Left lobe of liver (tissue), 2 donors: ENCODE results near the gene FAT1. TPM values are rescaled to one million over a fixed set of nuclear protein-coding genes. Genes with fewer than 3 reads are reported as not detected.

ENCODE experiments used
- ATAC-seq: fragments of 200-7000 bp; cut with Tn5 transposase; one replicate; pipeline ENCODE4 v1.9.1; 2020; ENCODE audit warnings: mild to moderate bottlenecking, moderate library complexity
- DNase-seq: peaks from one replicate; pipeline ENCODE4 v3.0.0-alpha.2; 2020; ENCODE audit warnings: low spot score
- total RNA-seq: library from RNA; stranded (reverse); gene quantifications from one replicate; pipeline ENCODE4 v1.2.1, GENCODE V29; 2021
- donor health status: DM: no; HTN: no; CAD: no; lungs with moderate emphysema.
- donor health status: DM: no; HTN: yes; CAD: no.

Gene FAT1
- total RNA-seq, 1 donor from 2014 or later, result 33.4 TPM

DNA sequence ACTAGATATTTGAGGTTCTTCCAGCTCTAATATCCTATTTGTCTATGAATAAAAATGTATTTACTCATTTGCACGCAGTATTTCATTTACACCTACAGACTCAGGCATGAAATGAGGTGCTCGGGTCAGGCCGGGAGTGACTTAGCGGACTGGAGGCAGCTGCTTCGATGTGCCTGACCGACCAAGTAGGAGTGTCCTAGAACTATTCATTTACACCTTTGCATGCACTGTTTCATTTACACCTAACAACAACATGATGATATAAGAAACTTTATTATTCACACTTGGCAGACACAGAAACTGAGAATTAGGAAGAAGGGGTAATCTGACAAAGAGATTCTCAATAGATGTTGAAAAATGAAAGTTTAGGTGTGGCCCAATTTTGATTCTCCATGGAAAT, 28.7 kb upstream of the FAT1 start:
- DNase-seq (no peak), ATAC-seq (no peak)

DNA sequence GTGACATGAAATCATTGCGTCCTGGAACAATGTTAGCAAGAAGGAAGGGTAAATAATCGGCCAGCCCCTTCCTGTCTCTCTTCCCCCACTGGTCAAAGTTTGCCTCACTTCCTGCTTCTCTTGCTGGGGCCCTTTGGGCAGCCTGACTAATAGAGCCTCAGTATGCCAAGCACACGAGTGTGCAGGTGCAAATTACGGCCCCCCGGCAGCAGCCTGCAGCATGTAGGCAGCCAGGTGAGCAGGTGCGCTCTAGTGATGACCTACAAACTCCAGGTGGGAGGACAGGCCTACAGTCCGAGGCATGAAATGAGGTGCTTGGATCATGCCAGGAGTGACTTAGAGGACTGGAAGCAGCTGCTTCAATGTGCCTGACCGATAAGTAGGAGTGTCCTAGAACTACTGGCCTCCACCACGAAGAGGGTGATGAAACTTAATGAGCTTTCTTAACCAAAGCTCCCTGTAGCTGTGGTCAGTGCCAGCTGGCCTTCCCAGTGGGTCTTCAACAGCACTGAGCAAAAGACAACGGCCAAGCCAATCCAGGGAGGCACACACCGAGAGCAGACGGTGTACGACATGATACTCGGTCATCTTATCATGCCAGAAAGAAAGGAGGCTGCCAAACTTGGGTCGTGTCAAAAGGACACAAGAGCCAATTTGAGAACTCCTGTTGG, 26.1 kb upstream of the FAT1 start:
- ATAC-seq (no peak), DNase-seq (no peak)

DNA sequence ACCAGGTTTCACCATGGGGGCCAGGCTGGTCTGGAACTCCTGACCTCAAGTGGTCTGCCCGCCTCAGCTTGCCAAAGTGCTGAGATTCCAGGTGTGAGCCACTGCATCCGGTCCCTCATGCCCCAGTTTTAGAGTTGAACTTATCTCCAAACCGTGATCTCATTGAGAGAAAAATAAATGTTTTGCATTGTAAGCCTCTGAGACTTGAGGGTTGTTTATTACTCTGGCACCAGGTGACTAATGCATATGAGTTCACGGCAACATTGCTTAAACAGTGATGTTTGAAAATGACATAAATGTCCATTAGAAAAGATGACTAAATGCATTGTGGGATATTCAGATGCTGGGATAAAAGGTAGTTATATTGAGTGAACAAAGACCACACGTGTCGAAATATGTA, 22.9 kb upstream of the FAT1 start:
- no peak for DNase-seq
- no peak for ATAC-seq

DNA sequence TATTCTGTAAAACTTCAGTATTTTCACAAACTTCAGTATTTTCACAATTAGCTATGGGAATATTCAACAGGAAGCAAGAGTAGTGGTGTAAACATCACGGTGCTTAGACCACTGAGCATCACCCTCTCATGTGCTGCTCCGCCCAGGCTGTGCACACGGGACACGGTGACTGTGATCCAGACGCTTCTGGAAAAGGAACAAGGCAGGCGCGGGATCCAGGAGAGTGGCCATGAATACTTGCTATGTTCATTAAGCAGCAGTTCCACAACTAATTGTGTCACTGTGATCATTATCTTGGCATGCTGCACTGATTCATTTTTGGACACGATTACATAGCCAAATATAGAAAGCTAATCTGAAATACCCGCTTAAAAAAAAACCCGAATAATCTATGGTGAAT, 19.6 kb upstream of the FAT1 start:
- ATAC-seq, result no peak
- no peak for DNase-seq

DNA sequence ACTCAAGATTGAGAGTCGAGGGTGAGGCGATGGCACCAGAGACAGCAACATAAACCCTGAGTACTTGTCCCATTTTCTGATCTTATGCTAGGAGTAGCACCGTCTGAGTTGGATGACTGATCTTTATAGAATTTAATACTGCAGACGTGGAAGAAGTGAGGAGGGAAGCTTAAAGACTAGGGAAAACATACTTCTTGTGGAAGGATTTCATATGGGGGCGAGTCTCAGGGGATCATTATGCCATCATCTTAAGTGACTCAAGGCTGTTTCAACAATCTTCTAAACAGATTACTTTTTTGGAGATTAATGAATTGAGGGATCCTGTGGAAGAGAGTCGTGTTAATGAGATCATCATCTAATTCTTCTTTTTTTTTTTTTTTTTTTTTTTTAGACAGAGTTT, 17.2 kb upstream of the FAT1 start:
- ATAC-seq (no peak), DNase-seq (no peak)

DNA sequence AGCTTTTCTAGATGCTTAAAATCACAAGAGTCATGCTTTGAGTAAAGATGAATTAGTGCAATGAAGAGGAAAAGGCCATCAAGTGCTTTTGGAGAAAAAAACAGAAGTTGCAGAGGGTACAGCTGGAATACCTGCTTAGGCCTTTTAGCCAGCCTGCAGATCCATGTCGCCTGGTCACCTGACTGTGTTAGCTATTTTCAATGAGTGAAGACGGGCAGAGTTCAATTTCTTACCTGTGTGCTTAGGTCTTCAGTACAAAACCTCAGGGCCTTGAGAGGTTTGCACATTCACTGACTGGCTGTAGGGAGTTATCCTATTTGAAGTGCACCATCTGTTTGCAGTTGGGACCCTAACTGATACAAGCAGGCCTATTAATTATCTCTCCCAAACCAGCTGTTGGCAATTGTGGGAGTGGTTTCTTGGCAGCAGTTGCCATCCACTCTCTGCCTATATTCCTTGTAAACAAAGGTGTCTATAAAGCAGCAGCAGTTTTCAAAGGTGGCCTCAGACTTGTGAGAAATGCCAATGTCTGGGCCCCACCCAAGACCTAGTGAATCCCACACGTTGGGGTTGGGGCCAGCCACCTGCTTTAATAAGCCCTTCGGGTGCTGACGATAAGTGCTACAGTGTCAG, 16.3 kb upstream of the FAT1 start:
- DNase-seq, result no peak
- ATAC-seq, result no peak

DNA sequence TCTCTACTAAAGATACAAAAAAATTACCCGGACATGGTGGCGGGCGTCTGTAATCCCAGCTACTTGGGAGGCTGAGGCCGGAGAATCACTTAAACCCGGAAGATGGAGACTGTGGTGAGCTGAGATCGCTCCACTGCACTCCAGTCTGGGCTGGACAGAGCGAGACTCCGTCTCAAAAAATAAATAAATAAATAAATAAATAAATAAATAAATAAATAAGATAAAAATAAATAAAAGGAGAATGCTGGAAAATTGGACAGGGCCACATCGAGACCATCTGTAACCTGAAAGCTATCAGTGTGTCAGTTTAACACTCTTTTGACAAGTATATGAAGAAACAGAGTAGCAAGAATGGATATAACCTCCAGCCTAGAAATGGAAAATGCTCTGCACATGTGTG, 15.7 kb upstream of the FAT1 start:
- no peak for ATAC-seq
- DNase-seq, result no peak

DNA sequence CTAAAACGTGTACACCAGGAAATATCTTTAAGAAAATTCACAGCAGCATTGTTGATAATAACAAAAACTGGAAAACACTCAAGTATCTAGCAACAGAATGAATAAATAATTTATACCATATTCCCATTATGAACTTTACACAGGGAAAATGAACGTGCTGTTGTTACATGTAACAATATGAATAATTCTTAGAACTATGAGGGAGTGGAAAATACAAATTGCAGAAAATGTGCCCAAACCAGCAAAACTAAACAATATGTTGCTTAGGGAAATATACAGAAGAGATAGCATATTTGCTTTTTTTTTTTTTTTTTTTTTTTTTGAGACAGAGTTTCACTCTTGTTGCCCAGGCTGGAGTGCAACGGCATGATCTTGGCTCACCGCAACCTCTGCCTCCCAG, 14.8 kb upstream of the FAT1 start:
- no peak for ATAC-seq
- DNase-seq, result no peak

DNA sequence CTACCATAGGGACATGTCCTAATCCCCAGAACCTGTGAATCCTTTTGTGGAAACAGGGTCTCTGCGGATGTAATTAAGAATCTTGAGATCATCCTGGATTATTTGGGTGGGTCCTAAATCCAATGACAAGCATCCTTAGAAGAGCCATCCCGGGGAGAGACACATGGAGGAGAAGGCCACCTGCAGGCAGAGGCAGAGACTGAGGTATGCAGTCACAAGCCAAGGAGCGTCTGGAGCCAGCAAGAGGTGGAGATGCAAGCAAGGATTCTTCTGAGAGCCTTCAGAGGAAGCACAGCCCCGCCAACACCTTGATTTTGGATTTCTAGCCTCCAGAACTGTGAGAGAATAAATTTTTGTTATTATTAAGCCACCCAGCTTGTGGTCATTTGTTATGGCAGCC, 13.8 kb upstream of the FAT1 start:
- no peak for DNase-seq
- ATAC-seq, result no peak

DNA sequence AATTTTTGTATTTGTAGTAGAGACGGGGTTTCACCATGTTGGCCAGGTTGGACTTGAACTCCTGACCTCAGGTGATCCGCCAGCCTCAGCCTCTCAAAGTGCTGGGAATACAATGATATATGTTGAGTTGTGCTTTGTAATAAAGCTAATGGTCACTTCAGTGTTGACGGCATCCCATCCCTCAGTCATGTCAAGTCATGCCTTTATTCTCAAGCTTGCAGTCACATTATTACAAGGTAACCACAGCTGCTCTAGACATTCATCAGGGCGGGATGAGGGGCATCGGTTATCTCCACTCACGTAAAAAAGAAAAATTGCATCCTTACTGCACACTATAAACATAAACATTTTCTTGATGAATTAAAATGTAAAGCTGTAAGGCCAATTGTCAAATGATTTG, 12.8 kb upstream of the FAT1 start:
- ATAC-seq (no peak), DNase-seq (no peak)

DNA sequence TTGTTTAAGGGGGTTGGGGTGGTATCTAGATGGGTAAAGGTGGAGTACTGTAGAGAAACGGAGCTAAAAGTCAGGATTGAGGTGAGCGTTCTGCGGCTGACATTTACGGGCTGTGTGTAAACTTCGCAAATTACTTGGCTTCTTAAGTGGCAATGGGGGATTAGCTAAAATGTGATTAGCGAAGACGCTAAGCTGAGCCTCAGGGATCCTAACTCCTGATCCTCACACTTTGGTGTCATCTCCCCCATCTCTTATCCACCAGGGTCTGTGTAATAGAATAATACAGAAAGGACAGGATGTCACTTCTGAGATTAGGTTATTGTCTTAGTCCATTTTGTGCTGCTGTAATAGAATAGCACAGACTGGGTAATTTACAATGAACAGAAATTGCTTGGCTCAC, 10.6 kb upstream of the FAT1 start:
- ATAC-seq, result no peak
- DNase-seq, result no peak

DNA sequence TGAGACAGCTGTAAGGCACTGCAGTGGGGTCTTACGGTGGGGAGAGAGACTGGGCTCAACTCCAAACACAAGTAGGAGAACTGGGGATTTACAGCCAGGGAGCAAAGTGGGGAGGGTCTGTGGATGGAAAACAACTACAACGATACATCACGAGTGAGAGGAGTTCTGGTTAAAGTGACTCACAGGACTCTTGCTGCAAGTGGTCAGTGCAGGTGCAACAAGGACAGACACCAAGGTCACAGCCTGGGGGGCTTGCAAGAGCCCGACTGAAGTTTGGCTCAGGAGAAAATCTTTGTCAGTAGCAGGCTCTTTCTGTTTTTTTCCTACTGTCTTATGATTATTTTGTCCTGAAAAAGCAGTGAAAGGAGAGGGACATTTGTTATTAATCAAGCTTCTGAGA, 10.1 kb upstream of the FAT1 start:
- ATAC-seq, result no peak

DNA sequence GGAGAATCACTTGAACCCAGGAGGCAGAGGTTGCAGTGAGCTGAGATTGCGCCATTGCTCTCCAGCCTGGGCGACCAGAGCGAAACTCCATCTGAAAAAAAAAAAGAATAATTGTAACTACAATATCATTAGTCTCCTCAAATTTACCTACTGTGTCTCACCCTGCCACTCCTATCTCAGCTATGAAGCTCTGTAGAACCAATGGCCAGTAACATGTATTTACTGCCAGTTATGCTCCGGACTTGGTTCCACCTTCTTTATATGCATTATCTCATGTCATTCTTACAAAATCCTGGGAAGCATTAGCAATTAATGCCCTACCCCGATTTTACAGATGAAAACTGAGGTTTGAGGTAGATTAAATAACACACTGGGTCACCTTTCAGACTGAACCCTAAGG, 7.0 kb upstream of the FAT1 start:
- DNase-seq, result no peak
- no peak for ATAC-seq

More for the DNA sequence above, 10.1 kb upstream of the FAT1 start:
- DNase-seq, result no peak

DNA sequence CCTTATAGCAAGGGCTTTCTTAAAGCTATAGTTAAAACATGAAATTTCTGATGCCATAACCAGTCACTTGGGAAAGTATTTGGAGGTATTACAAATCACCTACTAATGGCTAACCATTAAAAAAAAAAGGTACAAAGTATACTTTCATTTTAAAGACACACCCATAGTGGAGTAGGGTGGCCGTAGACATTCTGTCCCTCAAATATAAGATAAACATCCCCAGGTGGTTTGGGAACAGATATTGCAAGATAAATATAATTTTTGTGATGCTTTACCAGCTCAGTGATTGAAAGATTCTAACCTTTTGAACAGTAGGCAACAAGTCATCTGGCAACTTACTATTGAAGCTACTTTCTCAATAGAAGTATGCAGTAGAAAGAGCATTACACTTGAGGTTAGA, 6.2 kb upstream of the FAT1 start:
- ATAC-seq (no peak), DNase-seq (no peak)

DNA sequence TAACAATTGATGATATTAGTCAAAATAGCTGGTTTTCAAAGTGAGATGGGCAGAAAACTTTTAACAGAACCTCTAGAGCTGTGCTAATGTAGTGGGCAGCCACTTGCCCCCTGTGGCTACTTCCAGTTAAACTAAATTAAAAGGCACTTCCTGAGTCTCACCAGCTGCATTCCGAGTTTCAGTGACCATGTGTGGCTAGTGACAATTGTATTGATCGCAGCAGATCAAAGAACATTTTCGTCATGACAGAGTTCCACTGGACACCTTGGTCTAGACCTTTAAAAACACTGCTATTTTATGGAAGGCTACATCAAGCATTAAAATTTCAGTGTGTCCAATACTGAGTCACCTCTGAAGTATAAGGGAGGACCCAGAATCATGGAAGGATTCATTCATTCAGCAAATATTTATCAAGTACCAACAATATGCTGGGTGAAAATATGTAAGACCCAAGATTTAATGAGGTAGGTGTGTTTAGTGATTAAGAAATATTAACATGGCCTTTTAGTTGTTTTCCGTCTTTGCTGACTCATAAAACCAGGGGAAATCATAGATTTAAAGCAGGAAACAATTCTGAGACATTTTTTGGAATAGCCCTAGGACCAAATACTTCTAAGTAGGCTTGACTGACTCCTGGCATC, 5.1 kb upstream of the FAT1 start:
- ATAC-seq, result no peak

DNA sequence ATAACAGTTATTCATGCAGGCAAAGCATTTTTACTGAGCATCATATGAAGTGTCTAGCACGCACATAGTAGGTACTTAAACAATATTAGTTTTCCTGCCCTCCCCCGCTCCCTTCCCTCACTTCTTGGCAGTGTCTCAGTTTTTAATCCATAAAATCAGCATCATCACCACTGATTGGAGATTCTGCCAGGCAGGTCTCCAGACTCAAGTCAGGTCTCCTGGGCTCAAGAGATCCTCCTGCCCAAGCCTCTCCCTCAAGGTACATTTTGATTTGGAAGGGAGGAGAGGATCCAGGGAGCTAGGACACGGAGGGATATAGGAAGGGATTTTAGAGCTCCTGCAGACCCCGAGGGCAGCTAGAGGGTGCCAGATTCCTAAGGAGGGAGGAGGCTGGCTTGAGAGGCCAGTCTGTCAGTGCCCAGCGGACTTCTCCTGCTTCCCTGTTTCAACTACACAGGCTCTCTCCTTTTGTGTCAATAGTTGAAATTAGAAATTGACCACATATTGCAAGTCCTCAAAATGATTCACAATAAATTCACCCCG, 4.4 kb upstream of the FAT1 start:
- no peak for DNase-seq

More for the DNA sequence above, 5.1 kb upstream of the FAT1 start:
- DNase-seq, result no peak

DNA sequence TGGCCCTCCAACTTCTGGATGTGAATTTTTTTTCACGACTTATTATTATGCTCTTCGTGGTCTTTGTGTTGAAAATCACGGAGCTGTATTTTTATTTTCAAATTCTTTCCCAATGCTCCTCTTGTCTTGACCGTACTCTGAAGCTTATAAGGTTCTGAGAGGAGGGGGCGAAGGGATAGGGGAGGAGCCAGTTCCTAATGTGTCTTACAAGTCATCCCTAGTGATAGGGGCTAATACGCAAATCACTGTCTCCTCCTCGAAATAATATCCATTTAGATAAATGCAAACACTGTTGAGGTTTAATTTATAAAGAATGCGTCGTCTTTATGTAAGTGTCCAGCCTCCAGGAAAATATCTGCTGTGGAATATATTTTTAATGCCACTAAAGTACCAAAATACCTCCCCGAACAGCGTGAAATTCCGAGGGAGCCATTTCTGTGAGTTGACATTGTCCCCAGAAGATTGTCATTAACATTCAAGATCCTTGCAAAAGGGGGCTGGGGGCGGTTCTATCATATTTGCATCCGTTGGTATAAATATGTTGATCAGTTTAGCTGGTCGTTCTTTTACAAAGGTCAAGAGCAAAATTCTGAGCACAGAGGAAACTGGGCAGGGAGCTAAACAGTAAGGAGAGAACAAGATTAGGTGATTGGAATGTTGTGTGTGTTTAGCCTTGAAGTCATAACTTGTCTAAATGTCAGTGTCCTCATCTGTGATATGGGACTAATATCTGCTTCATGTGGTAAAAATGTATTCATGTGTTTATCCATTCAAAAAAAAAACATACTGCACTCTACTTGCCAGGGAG, 3.7 kb upstream of the FAT1 start:
- no peak for DNase-seq
- no peak for ATAC-seq

More for the DNA sequence above, 4.4 kb upstream of the FAT1 start:
- ATAC-seq, result no peak

DNA sequence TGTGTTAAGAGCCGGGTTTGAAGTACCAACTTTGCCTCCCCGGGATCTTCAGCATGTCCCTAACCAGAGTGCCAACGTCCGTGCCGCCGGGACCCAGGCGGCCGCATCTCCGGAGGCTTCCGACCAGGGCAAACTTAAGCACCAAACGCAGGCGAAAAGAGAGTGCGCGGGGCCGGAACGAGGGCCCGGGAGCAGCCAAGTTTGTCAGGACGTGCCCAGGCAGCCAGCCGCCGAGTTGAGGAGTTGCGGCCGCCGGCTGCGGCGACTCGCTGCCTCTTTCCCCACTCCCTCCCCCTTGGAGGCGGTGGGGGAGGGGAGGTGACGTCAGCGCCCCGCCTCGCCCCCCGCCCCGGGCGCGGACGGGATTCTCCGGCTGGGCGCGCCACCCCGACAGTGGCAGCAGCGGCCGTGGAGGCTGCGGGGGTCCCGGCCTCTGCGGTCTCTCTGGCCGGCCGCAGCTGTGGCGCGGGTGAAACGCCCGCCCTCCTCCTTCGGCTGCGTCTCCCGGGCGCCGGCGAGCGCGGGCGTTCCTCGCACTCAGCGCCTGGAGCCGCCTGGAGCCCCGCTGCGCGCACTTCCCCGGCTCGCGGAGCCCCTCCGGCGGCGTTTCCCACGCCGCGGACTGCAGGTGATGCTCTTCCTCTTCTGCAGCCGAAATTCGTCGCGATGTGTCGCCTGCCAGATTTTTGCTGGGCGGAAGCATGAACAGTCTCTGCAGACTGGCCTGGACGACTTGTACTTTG, 2.9 kb upstream of the FAT1 start:
- DNase-seq, result peak; percentile 66
- ATAC-seq, result peak; percentile 38

DNA sequence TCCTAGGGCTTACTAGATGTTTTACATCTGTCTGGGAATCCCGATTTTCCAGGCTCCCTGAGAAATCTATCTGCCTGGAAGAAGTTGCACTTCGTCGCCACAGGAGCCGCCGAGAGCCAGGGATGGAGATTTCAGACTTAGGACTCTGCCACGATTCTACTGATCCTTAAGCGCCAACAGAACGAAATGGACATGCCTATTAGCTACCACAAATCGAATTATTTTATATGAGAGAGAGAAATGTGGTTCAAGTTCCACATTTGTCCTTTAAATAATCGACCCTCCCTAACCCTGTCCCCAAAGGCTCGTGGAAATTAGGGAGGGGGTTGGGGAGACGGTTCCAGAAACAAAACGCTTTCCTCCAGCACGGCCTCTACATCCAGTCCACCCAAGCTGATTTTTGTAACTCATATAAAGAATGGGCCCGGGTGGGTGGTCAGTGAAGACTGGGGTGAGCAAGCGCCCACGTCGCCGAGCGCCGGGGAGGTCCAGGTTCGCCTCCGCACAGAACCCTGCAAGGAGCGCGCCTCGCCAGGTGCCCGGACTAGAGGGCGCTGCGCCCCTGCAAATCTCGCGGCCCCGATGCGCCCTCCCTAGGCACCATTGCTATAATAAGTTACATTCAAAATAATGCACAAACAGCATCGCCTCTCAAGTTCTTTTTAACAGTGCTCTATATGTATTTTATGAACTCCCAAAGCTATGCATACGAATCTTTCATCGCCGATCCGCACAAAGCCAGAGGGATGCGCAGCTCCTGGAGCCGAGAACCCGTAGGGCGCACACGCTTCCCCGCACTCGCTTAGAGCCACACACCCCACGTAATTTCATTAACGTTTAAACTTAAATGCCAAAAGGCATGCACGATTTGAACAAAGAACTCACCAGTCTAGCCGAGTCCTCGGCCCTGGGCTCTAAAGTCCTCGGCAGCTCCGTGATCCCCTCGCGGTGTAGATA, 2.1 kb upstream of the FAT1 start:
- ATAC-seq, result peak; percentile 69
- peak; percentile 81 for DNase-seq
